ENCODE data around the gene MEIG1.
"Not testable (repeated sequence)": the region's sequence is repeated elsewhere in the genome, so short reads cannot be mapped to it uniquely, and the experiment has no call there.

Gene MEIG1

GRCh38 chr10:14959221-14960057 lies at the start of gene MEIG1:
TSS of gene MEIG1 (plus strand) at chr10:14959388. CDS start at chr10:14966469, 7,081 bp downstream.
- peak; percentile 78 to 91 for DNase-seq

GRCh38 chr10:14910953-14911352 lies 48.2 kb upstream of the MEIG1 start:
- DNase-seq = no peak

GRCh38 chr10:14911801-14912200 lies 47.4 kb upstream of the MEIG1 start:
- DNase-seq = no peak

GRCh38 chr10:14916600-14916999 lies 42.6 kb upstream of the MEIG1 start:
- no peak for DNase-seq

GRCh38 chr10:14917827-14918226 lies 41.4 kb upstream of the MEIG1 start:
- no peak for DNase-seq

- no peak for DNase-seq
These were observed 40.2 kb upstream of the MEIG1 start for GRCh38 chr10:14918964-14919363.

- no peak for DNase-seq
These were observed 35.2 kb upstream of the MEIG1 start for GRCh38 chr10:14924013-14924412.

GRCh38 chr10:14925268-14925667 lies 33.9 kb upstream of the MEIG1 start:
- no peak for DNase-seq

- no peak for DNase-seq
These were observed 33.1 kb upstream of the MEIG1 start for GRCh38 chr10:14926061-14926470.

- DNase-seq = no peak
These were observed 32.3 kb upstream of the MEIG1 start for GRCh38 chr10:14926722-14927416.

GRCh38 chr10:14930610-14931009 lies 28.6 kb upstream of the MEIG1 start:
- no peak for DNase-seq

GRCh38 chr10:14936584-14936983 lies 22.6 kb upstream of the MEIG1 start:
- no peak for DNase-seq

GRCh38 chr10:14938971-14939370 lies 20.2 kb upstream of the MEIG1 start:
- DNase-seq = peak in 1 of 2 donors; percentile 4

GRCh38 chr10:14942147-14942949 lies 16.8 kb upstream of the MEIG1 start:
- DNase-seq = not testable (repeated sequence)

GRCh38 chr10:14942950-14943338 lies 16.2 kb upstream of the MEIG1 start:
- not testable (repeated sequence) for DNase-seq

- no peak for DNase-seq
These were observed 14.1 kb upstream of the MEIG1 start for GRCh38 chr10:14945108-14945507.

GRCh38 chr10:14947268-14947667 lies 11.9 kb upstream of the MEIG1 start:
- no peak for DNase-seq

GRCh38 chr10:14949291-14949690 lies 9.9 kb upstream of the MEIG1 start:
- no peak for DNase-seq

GRCh38 chr10:14952851-14953423 lies 6.3 kb upstream of the MEIG1 start:
- DNase-seq = no peak

GRCh38 chr10:14953424-14954000 lies 5.7 kb upstream of the MEIG1 start:
- DNase-seq = no peak

GRCh38 chr10:14954001-14954770 lies 5.0 kb upstream of the MEIG1 start, which contains the start of gene DCLRE1C:
TSS of gene DCLRE1C (minus strand) at chr10:14954096. CDS start at chr10:14954010, 86 bp downstream.
- peak; percentile 70 to 84 for DNase-seq

- DNase-seq = no peak
These were observed 4.3 kb upstream of the MEIG1 start for GRCh38 chr10:14954934-14955333.
